IPS-NIHi7 (cell line): ENCODE measurements around the gene TSHR.
"Not testable (repeated sequence)": the region's sequence is repeated elsewhere in the genome, so short reads cannot be mapped to it uniquely, and the experiment has no call there.

ENCODE experiments used
- DNase-seq: peaks from one replicate; pipeline ENCODE4 v3.0.0; 2012; ENCODE audit warnings: mixed read lengths; ENCODE audit errors: extremely low spot score

The TSHR gene

GRCh38 chr14:80996049-80996901, 40.9 kb downstream of the TSHR start:
- peak; percentile 27 for DNase-seq

DNA sequence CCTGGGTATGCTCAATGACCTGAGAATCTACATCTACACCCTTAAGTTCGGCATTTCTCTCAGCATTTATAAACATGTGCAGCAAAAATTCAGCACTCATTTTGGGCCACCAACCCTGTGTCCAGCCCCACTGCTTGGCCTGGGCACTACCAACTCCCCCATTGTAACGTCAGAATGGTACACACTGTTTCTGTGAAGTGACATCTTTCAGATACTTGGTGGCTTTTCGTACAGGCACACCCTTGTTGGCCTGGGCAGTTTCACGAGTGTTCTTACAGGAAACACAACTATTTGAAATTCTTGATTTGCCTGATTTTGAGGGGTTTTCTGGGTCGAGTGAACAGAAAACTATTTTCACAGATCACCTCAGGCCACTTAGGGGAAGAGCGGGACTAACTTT, 46.0 kb downstream of the TSHR start:
- no peak for DNase-seq

DNA sequence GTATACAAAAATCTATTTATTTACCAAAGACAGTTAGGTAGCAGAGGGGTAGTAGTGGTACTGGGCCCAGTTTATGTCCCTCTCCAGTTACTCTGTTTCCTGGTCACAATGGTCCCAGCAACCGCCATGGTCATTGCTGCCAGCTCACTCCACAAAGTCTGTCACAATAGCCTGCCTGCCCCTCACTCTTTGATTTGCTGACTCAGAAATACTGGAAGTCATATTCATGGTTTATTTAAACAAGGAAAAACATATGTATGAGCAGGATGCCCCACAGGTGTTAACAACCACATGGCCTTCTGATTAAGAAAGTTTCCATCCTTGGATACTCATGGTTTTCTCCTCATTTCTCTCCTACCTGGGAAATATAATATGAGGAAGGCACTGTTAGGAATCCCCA, 49.2 kb downstream of the TSHR start:
- DNase-seq, result no peak

GRCh38 chr14:81005540-81006228, 50.3 kb downstream of the TSHR start:
- DNase-seq, result no peak

DNA sequence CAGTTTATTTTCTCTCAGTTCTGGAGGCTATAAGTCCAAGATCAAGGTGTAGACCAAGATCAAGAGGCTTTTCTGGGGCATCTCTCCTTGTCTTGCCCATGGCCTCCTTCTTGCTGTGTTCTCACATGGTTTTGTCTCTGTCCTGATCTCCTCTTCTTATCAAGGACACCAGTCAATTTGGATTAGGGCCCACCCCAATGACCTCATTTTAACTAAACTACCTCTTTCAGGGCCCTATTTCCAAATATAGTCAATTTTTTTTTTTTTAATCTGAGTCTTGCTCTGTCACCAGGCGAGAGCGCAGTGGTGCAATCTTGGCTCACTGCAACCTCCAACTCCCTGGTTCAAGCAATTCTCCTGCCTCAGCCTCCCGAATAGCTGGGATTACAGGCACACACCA, 50.8 kb downstream of the TSHR start:
- no peak for DNase-seq

- DNase-seq, result no peak
Measured at GRCh38 chr14:81007131-81007530, 51.7 kb downstream of the TSHR start.

GRCh38 chr14:81009346-81009745, 53.9 kb downstream of the TSHR start:
- no peak for DNase-seq

GRCh38 chr14:81018251-81018650, 62.8 kb downstream of the TSHR start:
- DNase-seq, result no peak

DNA sequence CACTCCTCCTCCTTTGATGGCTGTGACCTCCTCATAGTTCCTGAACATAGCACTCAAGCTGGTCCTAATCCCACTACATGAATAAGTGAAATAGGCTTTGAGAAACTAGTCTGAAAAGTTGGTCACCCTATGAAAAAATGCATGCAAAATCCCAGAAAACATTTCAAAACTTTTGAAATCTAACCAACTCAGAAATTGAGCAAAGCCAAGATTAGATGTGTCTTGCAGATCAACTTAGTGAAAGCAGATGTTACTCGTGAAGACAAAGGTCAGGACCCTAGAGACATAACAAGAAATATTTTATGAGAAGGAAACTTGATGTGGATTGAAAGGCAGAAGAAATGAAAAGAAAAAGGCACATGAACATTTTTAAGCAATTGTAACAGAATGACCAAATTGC, 63.3 kb downstream of the TSHR start:
- no peak for DNase-seq

- DNase-seq, result not testable (repeated sequence)
Measured at GRCh38 chr14:81019113-81019512, 63.7 kb downstream of the TSHR start.

GRCh38 chr14:81023095-81023710, 67.8 kb downstream of the TSHR start:
- DNase-seq, result no peak

- no peak for DNase-seq
Measured at GRCh38 chr14:81028461-81028860, 73.0 kb downstream of the TSHR start.

DNA sequence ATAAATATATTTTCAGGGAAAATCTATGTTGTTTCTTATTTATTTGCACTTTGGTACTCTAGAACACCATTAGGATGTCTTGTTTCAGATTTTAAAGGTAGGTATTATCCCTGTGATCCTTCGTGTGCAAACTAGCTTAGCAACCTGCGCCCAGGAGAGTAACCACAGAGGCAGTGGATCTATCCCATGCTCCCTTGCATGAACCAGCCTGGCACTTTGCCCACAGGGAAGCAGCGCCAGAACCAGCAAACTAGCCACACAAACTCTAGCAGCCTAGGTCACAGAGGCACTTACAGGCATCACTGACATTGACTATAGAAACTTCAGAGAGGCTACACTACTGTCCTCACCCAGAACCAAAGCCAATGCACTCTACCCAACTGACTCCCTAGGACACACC, 76.1 kb downstream of the TSHR start:
- no peak for DNase-seq

GRCh38 chr14:81033698-81034240, 78.3 kb downstream of the TSHR start:
- DNase-seq, result no peak

GRCh38 chr14:81042438-81042837, 87.0 kb downstream of the TSHR start:
- DNase-seq, result no peak

- DNase-seq, result no peak
Measured at GRCh38 chr14:81051547-81051946, 96.1 kb downstream of the TSHR start.

- not testable (repeated sequence) for DNase-seq
Measured at GRCh38 chr14:81054057-81054456, 98.6 kb downstream of the TSHR start.

DNA sequence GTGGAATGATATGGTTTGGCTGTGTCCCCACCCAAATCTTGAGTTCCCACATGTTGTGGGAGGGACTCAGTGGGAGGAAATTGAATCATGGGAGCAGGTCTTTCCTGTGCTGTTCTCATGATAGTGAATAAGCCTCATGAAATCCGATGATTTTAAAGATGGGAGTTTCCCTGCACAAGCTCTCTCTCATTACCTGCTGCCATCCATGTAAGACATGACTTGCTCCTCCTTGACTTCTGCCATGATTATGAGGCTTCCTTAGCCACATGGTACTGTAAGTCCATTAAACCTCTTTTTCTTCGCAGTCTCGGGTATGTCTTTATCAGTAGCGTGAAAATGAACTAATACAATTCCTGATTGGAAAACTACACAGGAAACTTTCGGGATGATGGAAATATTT, 100.5 kb downstream of the TSHR start:
- no peak for DNase-seq

DNA sequence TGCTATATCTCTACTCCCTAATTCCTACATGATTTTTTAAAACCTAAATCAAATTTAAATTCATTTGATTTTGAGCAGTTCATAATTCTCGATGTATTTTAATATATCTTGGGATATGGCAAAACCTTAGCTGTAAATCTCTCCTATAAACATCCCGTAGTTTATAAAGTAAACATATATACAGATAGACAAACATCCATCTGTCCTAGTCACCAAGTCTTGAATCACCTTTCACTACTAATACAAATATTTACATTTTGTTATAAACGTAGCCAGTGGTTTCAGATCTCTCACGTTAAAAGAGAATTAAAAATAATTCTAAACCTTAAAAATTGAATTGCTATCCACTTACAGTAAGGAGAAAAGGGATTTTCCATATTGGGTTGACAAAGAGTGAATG, 107.0 kb downstream of the TSHR start:
- no peak for DNase-seq

GRCh38 chr14:81062816-81063215, 107.4 kb downstream of the TSHR start:
- peak; percentile 46 for DNase-seq

GRCh38 chr14:81066672-81067071, 111.3 kb downstream of the TSHR start:
- no peak for DNase-seq

GRCh38 chr14:81067156-81067555, 111.7 kb downstream of the TSHR start:
- DNase-seq, result no peak
